ENCODE results near the gene TRAP1.
"Not testable (repeated sequence)": the region's sequence is repeated elsewhere in the genome, so short reads cannot be mapped to it uniquely, and the experiment has no call there.

The TRAP1 gene

DNA sequence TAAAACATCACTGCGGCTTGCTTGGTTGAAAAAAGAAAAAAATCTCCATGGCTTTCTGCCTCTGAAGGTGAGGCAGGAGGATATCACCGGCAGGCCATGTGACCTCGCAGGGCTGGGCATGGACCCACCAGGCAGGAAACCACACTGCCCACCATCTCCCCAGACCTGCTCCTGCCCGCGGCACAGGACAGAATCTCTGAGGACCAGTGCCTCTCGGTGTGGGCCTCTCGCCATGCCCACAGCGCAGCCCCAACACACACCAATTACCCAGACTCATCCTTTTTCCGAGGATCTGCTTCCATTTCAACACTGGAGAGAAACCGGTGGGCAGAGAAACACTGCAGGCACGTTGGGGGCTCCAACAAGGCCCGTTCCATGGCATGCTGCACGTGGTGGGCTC is 46.6 kb downstream of the TRAP1 start:
- H3K27me3 ChIP-seq (ENCODE audit: low read depth, low read length), result no peaks in the 10 kb centered on the region
- H3K36me3 ChIP-seq (ENCODE audit: control insufficient read depth in 1 of 2, insufficient read depth in 2 of 2, low read length in 2 of 2), result peaks cover 17 to 51% of the 10 kb centered on the region in 2 donors
- H3K4me3 ChIP-seq (ENCODE audit: low read depth in 1 of 2, low read length in 2 of 2), result no peak overlapping the region
- no peak overlapping the region for H3K27ac ChIP-seq (ENCODE audit: low read length)
- H3K4me1 ChIP-seq (ENCODE audit: control insufficient read depth in 1 of 2, insufficient read depth in 2 of 2, low read length in 2 of 2), result no peaks in the 10 kb centered on the region
- H3K9me3 ChIP-seq (ENCODE audit: control insufficient read depth in 1 of 2, low read length in 2 of 2), result no peaks in the 10 kb centered on the region

DNA sequence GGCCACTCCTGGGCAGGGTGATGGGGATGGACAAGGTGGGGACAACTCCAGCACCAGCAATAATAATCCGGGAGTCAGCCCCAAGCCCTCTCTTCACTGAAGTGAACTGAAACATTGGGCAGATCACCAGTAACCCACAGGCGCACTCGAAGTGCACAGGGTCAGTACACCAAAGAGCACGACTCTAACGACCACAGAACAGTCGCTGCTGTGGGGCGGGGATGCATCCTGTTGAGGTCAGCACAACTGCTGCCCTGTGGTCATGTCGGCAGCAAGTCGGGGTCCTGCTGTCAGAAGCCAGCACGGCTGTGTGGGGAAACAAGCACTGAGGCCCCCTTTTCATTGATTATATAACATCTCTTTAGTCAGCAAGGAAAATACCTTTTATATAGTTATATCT is 48.2 kb downstream of the TRAP1 start:
- Histone ChIP-seq H3K36me3 (ENCODE audit: control insufficient read depth in 1 of 2, insufficient read depth in 2 of 2, low read length in 2 of 2) (peaks cover 20 to 50% of the 10 kb centered on the region in 2 donors), H3K4me1 (ENCODE audit: control insufficient read depth in 1 of 2, insufficient read depth in 2 of 2, low read length in 2 of 2) (no peaks in the 10 kb centered on the region), H3K4me3 (ENCODE audit: low read depth in 1 of 2, low read length in 2 of 2) (no peak overlapping the region), H3K27me3 (ENCODE audit: low read depth, low read length) (no peaks in the 10 kb centered on the region), H3K27ac (ENCODE audit: low read length) (no peak overlapping the region), H3K9me3 (ENCODE audit: control insufficient read depth in 1 of 2, low read length in 2 of 2) (no peaks in the 10 kb centered on the region)

DNA sequence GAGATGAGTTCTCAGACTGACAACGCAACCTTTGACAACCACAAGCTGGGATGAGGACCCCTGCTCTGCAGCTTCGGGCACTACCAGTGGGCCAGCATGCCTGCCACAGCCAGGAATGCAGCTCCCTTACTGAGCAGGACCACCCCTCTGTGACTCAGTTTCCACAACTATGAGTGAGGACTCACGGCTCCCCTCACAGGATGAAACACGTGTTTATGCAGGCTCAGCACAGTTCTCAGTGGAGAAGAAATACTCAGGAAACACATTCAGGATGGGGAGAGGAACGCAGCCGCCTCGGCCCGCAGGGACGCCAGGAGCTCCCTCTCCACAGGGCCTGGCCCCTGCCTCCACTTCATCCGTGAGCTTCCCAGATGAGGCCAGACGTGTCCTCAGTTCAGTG is 48.7 kb downstream of the TRAP1 start:
- Histone ChIP-seq H3K4me3 (ENCODE audit: low read depth in 1 of 2, low read length in 2 of 2) (no peak overlapping the region), H3K4me1 (ENCODE audit: control insufficient read depth in 1 of 2, insufficient read depth in 2 of 2, low read length in 2 of 2) (no peaks in the 10 kb centered on the region), H3K27me3 (ENCODE audit: low read depth, low read length) (no peaks in the 10 kb centered on the region), H3K36me3 (ENCODE audit: control insufficient read depth in 1 of 2, insufficient read depth in 2 of 2, low read length in 2 of 2) (peaks cover 19 to 50% of the 10 kb centered on the region in 2 donors), H3K9me3 (ENCODE audit: control insufficient read depth in 1 of 2, low read length in 2 of 2) (no peaks in the 10 kb centered on the region), H3K27ac (ENCODE audit: low read length) (no peak overlapping the region)

DNA sequence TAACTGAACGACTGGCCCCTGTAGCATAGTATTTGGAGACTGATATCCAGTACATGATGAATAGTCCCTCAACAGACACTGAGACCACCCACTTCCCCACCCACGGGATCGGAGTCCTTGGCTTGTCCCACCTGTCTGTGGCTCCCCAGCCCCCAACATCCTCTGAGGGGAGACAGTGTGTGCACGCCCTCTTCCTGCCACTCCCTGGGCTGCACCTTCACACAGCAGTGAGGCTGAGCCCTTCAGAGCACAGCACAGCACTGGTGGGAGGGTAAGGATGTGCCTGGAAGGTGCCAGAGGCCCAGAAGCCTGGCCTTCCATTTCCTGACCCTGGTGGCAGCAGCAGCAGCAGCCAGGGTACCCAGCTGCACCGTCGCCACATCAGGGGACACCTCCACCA is 51.8 kb downstream of the TRAP1 start:
- peaks cover 41 to 63% of the 10 kb centered on the region in 2 donors for H3K36me3 ChIP-seq (ENCODE audit: control insufficient read depth in 1 of 2, insufficient read depth in 2 of 2, low read length in 2 of 2)

DNA sequence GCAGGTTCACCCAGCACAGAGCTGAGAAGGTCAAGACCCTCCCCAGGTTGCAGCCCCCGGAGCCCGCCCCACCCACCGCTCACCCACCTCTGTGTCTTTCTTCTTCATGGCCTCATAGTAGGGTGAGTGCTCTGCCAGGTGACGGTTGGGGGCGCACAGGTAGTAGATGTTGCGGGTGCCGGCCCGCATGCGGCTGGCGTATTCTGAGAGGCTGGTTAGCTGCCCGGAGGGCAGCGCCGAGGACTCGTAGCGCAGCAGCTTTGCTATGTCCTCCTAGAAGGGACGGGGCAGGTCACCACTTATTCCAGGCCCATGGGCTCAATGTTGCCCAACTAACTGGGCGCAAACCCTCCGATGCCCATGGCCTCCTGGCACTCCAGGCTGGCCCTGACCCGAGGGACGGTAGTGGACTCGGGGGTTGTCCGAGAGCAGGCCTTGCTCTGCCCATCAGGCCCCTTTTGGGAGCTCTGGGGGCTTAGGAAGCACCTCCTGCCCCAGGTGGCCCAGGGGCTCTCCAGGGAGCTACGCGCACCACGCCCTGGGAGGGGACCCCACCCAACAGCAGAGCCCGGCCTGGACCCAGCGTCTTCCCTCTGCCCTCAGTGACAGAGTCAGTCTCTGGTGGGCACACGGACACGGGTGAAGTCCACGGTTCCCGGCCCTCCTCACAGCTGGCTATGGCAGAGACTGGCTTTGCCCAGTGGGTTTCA is 53.0 kb downstream of the TRAP1 start:
- H3K9me3 ChIP-seq (ENCODE audit: control insufficient read depth in 1 of 2, low read length in 2 of 2), result no peaks in the 10 kb centered on the region
- H3K4me1 ChIP-seq (ENCODE audit: control insufficient read depth in 1 of 2, insufficient read depth in 2 of 2, low read length in 2 of 2), result no peaks in the 10 kb centered on the region
- H3K27me3 ChIP-seq (ENCODE audit: low read depth, low read length), result no peaks in the 10 kb centered on the region
- no peak overlapping the region for H3K4me3 ChIP-seq (ENCODE audit: low read depth in 1 of 2, low read length in 2 of 2)
- no peak overlapping the region for H3K27ac ChIP-seq (ENCODE audit: low read length)
- peaks cover 49 to 74% of the 10 kb centered on the region in 2 donors for H3K36me3 ChIP-seq (ENCODE audit: control insufficient read depth in 1 of 2, insufficient read depth in 2 of 2, low read length in 2 of 2)

More for the DNA sequence above, 51.8 kb downstream of the TRAP1 start:
- Histone ChIP-seq H3K4me1 (ENCODE audit: control insufficient read depth in 1 of 2, insufficient read depth in 2 of 2, low read length in 2 of 2) (no peaks in the 10 kb centered on the region), H3K27me3 (ENCODE audit: low read depth, low read length) (no peaks in the 10 kb centered on the region), H3K4me3 (ENCODE audit: low read depth in 1 of 2, low read length in 2 of 2) (no peak overlapping the region), H3K27ac (ENCODE audit: low read length) (no peak overlapping the region), H3K9me3 (ENCODE audit: control insufficient read depth in 1 of 2, low read length in 2 of 2) (no peaks in the 10 kb centered on the region)

DNA sequence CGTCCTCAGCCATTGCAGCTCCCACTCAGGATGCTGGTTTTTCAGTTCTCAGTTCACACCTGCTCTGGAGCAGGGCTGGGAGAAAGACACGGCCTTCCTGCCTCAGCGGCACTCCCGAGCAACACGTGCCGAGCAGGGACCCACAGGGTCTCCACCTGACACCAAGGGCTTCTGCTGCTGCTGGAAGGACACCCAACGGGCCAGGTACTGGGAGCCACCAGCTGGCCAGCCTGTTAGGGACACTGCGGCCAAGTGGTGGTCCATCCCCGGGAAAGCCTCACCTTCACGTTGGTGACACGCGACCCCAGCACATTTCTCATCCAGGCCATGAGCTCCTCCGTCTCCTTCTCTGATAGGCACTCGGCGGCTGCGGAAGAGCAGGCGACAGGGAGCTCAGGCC is 54.7 kb downstream of the TRAP1 start:
- Histone ChIP-seq H3K36me3 (ENCODE audit: control insufficient read depth in 1 of 2, insufficient read depth in 2 of 2, low read length in 2 of 2) (peaks cover 50 to 81% of the 10 kb centered on the region in 2 donors), H3K4me1 (ENCODE audit: control insufficient read depth in 1 of 2, insufficient read depth in 2 of 2, low read length in 2 of 2) (no peaks in the 10 kb centered on the region), H3K4me3 (ENCODE audit: low read depth in 1 of 2, low read length in 2 of 2) (no peak overlapping the region)

DNA sequence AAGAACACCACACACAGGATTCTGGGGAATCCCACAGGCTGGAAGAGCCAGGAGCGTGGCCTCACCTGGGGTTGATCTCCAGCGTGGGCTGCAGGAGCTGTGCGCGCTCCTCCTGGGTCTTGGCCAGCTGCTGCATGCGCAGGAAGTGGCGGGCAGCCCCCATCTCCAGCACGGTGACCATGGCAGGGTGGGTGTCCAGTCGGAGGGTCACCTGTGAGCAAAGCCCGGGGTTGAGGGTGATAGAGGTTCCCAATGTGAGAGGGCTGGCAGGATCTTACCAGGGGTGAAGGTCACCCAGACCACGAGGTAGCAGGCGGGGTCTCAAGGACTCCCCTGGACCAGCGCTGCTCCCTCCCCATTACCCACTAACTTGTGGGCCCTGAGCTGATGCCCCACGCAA is 55.4 kb downstream of the TRAP1 start:
- H3K27ac ChIP-seq (ENCODE audit: low read length), result no peak overlapping the region
- no peaks in the 10 kb centered on the region for H3K27me3 ChIP-seq (ENCODE audit: low read depth, low read length)
- no peaks in the 10 kb centered on the region for H3K9me3 ChIP-seq (ENCODE audit: control insufficient read depth in 1 of 2, low read length in 2 of 2)
- H3K4me1 ChIP-seq (ENCODE audit: control insufficient read depth in 1 of 2, insufficient read depth in 2 of 2, low read length in 2 of 2), result no peaks in the 10 kb centered on the region
- peaks cover 57 to 88% of the 10 kb centered on the region in 2 donors for H3K36me3 ChIP-seq (ENCODE audit: control insufficient read depth in 1 of 2, insufficient read depth in 2 of 2, low read length in 2 of 2)
- H3K4me3 ChIP-seq (ENCODE audit: low read depth in 1 of 2, low read length in 2 of 2), result no peak overlapping the region

More for the DNA sequence above, 54.7 kb downstream of the TRAP1 start:
- Histone ChIP-seq H3K27ac (ENCODE audit: low read length) (no peak overlapping the region), H3K9me3 (ENCODE audit: control insufficient read depth in 1 of 2, low read length in 2 of 2) (no peaks in the 10 kb centered on the region), H3K27me3 (ENCODE audit: low read depth, low read length) (no peaks in the 10 kb centered on the region)

DNA sequence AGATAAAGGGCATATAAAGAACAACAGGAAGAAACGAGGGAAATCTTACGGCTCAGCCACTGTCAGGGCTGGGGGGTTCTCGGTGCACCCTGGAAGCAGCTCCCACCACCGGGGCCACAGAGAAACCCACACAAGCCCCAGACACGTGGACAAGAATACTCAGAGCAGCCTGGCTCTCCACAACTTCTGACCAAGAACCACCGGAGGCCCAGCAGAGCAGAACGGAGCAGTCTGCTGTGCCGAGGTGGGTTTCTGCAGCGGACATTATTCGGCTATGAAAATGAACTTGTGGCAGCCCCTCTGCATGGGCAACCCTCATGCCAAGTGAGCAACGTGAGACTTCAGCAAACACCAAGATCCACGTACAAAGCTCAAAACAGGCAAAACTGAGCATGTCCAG is 56.0 kb downstream of the TRAP1 start:
- no peak overlapping the region for H3K4me3 ChIP-seq (ENCODE audit: low read depth in 1 of 2, low read length in 2 of 2)
- peaks cover 61 to 94% of the 10 kb centered on the region in 2 donors for H3K36me3 ChIP-seq (ENCODE audit: control insufficient read depth in 1 of 2, insufficient read depth in 2 of 2, low read length in 2 of 2)
- H3K27me3 ChIP-seq (ENCODE audit: low read depth, low read length), result no peaks in the 10 kb centered on the region
- H3K27ac ChIP-seq (ENCODE audit: low read length), result no peak overlapping the region
- no peaks in the 10 kb centered on the region for H3K4me1 ChIP-seq (ENCODE audit: control insufficient read depth in 1 of 2, insufficient read depth in 2 of 2, low read length in 2 of 2)
- no peaks in the 10 kb centered on the region for H3K9me3 ChIP-seq (ENCODE audit: control insufficient read depth in 1 of 2, low read length in 2 of 2)

DNA sequence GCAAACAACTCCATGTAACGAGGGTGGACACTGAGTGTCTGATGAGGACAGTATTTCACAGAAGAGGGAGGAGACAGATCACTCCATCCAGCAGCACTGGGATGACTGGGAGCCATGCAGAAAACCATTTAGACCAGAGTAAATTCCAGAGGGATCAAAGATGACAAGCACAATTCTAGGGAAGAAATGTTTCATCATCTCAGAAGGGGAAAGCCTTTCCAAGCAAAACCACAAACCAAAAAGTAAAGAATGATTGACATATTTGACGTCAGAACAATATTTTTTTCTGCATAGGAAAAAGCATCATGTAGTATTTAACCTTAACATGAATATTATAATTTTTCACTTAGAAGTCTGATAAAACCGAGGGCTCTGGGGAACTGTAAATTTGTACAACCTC is 58.1 kb downstream of the TRAP1 start:
- Histone ChIP-seq H3K4me1 (ENCODE audit: control insufficient read depth in 1 of 2, insufficient read depth in 2 of 2, low read length in 2 of 2) (no peaks in the 10 kb centered on the region), H3K27ac (ENCODE audit: low read length) (no peak overlapping the region), H3K27me3 (ENCODE audit: low read depth, low read length) (no peaks in the 10 kb centered on the region), H3K36me3 (ENCODE audit: control insufficient read depth in 1 of 2, insufficient read depth in 2 of 2, low read length in 2 of 2) (peaks cover 51 to 89% of the 10 kb centered on the region in 2 donors), H3K4me3 (ENCODE audit: low read depth in 1 of 2, low read length in 2 of 2) (no peak overlapping the region), H3K9me3 (ENCODE audit: control insufficient read depth in 1 of 2, low read length in 2 of 2) (no peaks in the 10 kb centered on the region)

DNA sequence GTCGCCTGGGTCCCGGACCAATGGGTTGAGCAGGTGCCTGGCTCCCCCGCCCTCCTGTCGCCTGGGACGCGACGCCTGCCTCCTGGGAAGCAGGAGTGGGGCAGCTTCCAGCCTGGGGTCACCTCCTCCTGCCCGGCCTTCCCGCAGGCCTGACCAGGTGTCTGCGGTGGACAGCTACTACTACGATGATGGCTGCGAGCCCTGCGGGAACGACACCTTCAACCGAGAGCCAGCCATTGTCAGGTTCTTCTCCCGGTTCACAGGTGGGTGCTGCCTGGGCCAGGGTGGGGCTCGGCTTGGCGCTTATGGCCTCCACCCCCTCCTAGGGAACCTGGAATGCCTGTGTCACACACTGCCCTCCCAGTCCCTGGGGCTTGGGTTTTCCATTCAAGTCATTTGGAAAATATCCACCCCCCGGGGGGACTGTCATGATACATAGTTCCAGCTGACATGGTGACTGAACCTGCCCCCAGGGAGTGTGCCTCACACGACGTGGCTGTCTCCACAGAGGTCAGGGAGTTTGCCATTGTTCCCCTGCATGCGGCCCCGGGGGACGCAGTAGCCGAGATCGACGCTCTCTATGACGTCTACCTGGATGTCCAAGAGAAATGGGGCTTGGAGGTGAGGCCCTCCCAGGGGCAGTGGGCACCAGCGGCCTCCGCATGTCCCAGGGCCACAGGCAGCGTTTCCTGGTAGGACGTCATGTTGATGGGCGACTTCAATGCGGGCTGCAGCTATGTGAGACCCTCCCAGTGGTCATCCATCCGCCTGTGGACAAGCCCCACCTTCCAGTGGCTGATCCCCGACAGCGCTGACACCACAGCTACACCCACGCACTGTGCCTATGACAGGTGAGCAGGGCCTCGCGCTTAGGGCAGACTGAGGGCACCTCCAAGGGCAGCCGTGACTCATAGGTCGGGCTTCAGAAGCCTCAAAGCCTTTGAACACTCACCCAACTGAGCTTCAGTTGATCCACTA is 60.5 kb downstream of the TRAP1 start:
- H3K27me3 ChIP-seq (ENCODE audit: low read depth, low read length), result no peaks in the 10 kb centered on the region
- no peaks in the 10 kb centered on the region for H3K4me1 ChIP-seq (ENCODE audit: control insufficient read depth in 1 of 2, insufficient read depth in 2 of 2, low read length in 2 of 2)
- no peak overlapping the region for H3K27ac ChIP-seq (ENCODE audit: low read length)
- H3K9me3 ChIP-seq (ENCODE audit: control insufficient read depth in 1 of 2, low read length in 2 of 2), result no peaks in the 10 kb centered on the region
- H3K4me3 ChIP-seq (ENCODE audit: low read depth in 1 of 2, low read length in 2 of 2), result no peak overlapping the region
- peaks cover 45 to 78% of the 10 kb centered on the region in 2 donors for H3K36me3 ChIP-seq (ENCODE audit: control insufficient read depth in 1 of 2, insufficient read depth in 2 of 2, low read length in 2 of 2)

DNA sequence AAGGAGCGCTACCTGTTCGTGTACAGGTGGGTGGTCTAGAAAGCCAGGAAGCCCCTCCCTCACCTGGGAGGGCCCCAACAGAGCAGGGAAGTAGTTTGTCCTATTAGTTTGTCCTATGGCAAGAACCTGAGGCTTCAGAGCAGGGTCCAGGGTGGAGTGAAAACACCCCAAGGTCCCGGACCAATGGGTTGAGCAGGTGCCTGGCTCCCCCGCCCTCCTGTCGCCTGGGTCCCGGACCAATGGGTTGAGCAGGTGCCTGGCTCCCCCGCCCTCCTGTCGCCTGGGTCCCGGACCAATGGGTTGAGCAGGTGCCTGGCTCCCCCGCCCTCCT is 61.2 kb downstream of the TRAP1 start:
- Histone ChIP-seq H3K36me3 (ENCODE audit: control insufficient read depth in 1 of 2, insufficient read depth in 2 of 2, low read length in 2 of 2) (peaks cover 39 to 78% of the 10 kb centered on the region in 2 donors), H3K27ac (ENCODE audit: low read length) (peak overlapping the region; percentile 83), H3K4me3 (ENCODE audit: low read depth in 1 of 2, low read length in 2 of 2) (peak overlapping the region in 1 of 2 donors; percentile 56)
- not testable (repeated sequence) for H3K4me1 ChIP-seq (ENCODE audit: control insufficient read depth in 1 of 2, insufficient read depth in 2 of 2, low read length in 2 of 2); H3K9me3 ChIP-seq (ENCODE audit: control insufficient read depth in 1 of 2, low read length in 2 of 2); H3K27me3 ChIP-seq (ENCODE audit: low read depth, low read length)
